HG03097 (cell line): ENCODE measurements around the gene BEND5.

Experiments used
- ATAC-seq: cut with Tn5 transposase; IDR thresholded peaks from one replicate; pipeline ENCODE4 v1.9.1; 2021; ENCODE audit not compliant: unreplicated experiment, low FRiP score

Gene BEND5, protein sequence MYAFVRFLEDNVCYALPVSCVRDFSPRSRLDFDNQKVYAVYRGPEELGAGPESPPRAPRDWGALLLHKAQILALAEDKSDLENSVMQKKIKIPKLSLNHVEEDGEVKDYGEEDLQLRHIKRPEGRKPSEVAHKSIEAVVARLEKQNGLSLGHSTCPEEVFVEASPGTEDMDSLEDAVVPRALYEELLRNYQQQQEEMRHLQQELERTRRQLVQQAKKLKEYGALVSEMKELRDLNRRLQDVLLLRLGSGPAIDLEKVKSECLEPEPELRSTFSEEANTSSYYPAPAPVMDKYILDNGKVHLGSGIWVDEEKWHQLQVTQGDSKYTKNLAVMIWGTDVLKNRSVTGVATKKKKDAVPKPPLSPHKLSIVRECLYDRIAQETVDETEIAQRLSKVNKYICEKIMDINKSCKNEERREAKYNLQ

DNA sequence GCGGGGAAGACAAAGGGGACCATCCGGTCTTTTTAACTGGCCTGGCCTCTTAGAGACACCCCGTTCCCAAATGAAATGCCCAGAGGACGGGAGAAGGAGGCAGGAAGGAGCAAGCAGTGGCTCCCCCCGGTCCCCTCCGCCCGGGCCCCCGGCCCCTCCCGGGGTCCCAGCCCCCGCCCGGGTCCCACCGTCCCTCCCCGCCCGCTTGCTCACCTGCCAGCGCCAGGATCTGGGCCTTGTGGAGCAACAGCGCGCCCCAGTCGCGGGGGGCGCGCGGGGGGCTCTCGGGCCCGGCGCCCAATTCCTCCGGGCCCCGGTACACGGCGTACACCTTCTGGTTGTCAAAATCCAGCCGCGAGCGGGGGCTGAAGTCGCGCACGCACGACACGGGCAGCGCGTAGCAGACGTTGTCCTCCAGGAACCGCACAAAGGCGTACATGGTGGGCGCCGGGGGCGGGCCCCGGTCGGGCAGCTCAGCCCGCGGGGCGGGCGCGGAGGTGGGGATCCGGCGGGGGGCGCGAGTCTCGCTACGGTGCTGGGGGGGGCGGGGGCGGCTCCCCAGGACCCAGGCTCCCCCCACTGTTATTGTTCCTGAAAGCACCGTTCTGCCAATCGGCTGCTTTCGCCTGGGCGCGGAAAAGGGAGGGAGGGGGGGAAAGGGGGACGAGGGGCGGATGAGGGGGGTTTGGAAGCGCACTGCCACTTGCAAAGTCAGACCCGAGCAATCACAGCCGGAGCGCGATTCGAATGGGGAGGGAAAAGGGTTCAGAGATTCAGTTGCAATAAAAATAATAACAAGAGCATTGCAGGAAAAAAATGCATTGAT lies at the start of gene BEND5:
Gene BEND5, minus strand, starts transcription at position 499 of the 826 bp plus-strand sequence. Its CDS starts 60 bp downstream, at position 439.
- no peak for ATAC-seq

DNA sequence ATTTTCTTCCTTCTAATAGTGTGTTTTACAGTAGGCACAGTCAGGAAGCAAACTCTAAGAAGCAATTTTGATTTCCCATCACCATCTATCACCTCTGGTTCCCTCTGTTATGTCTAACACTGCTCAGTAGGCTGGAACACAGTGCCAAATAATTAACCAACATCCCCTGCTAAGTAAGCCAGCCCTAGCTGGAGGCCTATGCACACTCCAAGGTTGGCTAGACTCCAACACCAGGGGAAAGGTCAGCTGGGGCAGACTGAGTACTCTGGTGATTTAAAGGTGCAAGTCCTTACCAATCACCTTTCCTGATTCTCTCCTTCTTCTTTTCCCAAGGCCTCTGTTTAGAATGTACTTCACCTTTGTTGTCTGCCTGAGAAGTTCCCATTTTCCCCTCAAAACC lies 46.5 kb upstream of the BEND5 start:
- no peak for ATAC-seq

DNA sequence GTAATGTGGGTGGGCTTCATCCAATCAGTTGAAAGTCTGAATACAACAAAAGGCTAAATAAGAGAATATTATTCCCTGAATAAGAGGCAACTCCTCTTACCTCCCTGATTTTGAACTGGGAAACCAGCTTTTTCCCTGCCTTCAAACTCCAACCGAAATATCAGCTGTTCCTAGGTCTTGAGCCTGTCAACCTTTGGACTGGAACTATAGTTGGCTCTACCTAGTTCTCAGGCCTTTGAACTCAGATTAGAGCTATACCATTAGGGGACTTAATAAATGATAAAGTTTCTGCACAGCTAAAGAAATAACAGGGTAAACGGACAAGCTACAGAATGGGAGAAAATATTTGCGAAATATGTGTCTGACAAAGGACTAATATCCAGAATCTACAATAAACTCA lies 43.8 kb upstream of the BEND5 start:
- ATAC-seq, result no peak

DNA sequence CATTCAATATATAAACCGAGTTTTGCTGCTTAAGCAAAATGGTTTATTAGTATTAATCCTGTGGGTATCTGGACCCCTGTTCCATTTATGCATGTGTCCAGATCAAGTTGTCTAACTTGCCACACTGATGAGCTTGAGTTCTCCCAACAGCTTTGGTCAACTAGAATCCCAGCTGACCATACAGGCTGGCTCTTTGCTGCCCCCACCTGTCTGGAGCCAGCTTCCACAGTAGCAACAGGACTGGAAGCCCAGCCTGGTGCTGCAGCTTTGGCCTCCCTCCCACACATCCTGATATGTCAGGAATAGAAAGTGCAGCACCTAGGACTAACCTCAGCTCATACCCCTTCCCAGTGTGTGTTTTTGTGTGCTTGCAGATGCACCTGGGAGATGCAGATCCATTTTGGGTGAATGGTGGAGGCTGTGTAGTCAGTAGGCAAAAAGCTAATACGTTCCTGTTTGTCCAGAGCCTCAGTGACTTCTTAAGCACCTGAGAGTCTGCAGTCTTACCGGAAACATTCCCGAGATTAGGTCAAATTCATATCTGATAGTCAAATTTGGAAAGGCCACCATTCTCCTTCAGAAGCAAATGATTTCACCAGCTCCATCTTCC lies 40.9 kb upstream of the BEND5 start:
- ATAC-seq, result no peak

DNA sequence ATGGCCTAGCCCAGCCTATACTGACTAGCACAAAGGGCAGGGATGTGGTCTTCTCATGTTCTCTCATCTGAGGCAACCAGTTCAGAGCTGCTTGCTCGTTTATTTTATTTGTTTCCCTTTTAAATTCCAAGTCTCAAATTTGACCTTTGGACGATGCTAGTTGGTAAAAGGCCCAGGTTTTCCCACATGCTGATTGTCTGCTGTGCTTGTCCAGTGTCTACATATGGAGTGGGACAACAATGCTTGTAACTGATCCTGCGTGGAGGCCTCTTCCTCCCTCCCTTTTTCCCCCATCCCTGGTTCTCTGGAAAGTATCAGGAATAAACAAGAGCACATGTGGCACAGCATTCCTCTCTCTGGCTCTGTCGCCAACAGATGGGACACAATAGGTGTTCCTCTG lies 34.0 kb upstream of the BEND5 start:
- ATAC-seq, result no peak

DNA sequence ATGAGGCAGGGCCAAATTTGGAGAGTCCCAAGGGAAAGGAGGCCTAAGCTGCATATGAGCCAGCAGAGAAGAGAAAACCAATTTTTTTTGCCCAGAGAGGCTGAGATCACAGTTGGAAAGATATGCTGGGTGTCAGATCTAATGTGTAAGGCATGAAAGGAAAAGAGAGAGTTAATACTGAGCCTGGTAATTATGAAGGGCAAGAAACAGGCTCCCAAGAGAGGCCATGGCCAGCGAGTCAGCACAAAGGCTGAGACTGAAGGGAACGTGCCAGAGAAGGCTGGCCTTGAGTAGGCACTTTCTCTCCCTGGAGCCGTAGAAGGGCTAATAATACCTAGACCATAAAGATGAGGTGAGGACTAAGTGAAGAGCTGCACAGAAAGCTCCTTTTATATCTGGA lies 31.8 kb upstream of the BEND5 start:
- no peak for ATAC-seq

DNA sequence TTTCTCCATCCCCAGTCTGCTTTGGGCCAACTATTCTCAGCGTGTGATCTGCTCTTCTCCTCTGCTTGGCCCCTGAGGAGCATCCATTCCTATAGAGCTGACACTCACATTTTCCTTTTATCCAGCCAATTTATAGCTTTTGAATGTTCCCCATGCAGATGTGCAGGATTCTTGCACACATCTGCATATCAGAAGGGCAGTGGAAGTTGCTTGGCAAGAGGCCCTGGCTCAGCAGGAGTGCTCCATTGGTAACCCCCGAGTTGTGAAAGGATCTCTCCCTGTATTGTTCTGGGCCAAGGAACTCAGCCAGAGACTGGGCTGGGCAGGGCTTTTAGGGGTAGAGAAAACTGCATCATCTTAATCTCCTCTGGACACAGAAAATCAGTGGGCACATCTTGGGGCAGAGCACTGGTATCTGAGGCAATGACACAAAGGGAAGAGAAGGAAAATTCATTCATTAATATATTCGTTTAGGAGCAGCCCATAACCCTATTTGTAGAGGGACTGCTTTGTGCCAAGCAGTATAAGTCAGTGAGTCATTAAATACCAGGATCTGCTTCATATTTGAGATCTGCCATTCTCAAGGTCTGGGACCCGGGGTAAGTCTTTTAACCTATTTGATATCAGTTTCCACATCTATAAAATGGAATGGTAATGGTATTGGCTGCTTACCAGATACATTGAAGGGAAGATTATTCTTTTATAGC lies 31.0 kb upstream of the BEND5 start:
- no peak for ATAC-seq

DNA sequence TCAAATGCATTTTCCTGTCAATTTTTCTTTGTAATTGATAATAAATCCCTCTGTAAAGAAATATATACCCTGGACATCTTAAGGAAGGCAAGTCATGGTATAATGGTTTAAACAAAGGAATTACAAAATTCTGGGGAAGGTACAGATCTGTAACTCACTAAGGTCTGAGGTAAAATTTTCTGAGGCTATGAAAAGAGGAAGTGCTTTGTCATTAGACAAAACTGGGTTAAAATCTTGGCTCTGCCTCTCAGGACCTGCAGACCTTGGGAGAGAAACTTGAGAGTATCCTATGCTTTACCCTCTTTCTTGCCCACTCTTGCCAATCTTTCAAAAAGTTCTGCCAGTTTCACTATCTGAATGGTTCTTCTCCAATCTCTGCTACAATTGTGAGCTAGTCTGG lies 26.8 kb upstream of the BEND5 start:
- no peak for ATAC-seq

DNA sequence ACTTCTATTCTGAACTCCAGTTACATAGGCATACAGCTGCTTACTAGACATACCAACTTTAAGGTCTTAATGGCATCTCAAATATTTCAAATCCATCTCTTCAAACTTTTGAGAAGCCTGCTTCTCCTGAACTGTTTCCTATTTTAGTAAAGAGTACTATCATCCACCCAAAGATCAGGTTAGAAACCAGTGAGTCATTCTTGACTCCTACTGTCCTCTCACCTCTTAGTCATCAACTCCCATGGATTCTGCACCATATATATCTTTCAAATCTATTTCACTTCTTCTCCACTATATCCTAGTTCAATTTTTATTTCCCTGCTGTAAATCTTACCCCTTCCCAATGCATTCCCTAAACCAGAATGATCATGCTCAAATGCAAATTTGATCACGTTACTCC lies 18.1 kb upstream of the BEND5 start:
- no peak for ATAC-seq

DNA sequence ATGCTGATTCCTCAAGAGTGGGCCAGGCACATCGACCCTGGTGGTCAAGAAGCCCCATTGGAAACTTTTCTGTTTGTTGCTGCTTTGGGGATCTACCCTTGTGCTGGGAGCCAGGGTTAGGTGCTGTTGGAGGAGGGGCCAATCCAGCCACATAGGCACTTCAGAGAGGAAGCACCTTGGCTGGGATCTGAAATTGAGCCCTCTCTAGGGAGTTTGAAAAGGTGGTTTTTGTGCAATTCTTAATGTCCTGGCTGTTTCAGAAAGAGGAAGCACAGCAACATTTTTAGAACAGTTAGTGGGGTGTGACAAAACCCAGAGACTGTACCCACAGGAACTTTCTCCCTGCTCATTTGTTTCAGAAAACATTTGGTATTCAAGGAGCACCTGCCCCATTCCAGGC lies 17.2 kb upstream of the BEND5 start:
- ATAC-seq, result peak; percentile 86

DNA sequence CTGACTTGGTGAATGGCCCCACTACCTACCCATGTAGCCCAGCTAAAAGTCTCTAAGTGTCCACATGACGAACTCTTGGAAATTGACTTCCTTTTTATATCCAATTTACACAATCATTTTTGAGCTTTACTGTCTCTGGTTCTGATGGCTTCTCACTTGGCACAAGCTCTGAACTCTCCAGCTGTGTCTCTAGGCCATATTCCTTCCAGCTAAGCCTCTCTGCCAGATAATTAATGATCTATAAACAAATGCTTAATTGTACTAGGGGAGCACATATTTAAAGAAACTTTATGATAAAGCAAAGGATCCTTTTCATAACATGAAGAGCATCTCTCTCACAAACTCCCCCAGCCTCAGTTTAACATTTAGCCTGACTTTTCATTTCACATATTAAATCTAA lies 16.3 kb upstream of the BEND5 start:
- ATAC-seq, result no peak

DNA sequence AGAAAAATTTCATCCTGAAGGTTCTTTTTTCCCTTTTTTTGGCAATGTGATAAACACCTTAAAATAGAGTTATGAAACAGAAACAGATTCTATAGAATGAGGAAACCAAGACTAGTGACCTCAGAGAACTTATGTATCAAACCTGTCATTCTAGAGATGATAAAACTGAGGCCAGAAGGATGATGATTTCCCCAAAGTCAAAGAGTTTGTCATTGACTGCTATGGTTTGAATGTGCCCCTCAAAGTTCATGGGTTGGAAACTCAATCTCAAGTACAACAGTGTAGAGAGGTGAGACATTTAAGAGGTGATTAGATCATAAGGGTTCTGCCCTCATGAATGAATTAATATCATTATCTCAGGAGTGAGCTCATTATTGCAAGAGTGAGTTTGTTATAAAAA lies 13.7 kb upstream of the BEND5 start:
- ATAC-seq, result peak; percentile 44

DNA sequence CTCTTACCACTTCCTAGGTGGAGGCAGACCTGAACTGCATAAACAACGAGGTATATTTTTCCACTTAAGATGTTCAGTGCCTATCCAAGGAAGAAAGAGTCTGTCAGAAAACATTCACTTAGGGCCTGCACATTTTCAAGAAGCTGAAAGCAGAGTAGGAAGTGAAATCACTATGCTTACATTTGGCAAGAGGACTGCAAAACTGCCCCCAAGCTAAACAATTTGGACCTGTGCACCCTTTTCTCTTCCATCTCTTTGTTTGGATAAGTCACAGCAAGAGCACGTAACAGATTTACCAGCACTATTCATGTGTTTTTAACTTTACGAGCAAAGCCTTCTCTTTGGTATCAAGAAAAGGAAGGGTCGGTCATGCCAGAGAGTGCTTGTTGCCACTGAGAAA lies 13.2 kb upstream of the BEND5 start:
- ATAC-seq, result no peak

DNA sequence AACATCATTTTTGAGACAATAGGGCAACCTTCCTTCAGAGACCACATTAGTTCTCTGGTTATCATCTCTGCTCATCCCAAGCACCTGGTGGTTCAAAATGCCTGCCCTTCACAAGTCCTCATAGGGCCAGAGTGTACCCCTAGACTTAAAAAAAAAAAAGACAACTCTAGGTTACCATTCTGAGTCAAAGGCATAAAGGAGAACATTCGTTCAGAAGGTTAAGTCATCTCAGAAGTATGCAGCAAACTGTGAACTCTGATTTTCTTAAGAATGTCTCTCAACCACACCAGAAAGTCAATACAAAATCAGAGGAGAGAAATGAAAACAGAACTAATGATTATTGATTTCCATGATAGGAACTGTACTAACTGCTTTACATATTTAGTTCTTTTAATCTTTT lies 9.2 kb upstream of the BEND5 start:
- no peak for ATAC-seq

DNA sequence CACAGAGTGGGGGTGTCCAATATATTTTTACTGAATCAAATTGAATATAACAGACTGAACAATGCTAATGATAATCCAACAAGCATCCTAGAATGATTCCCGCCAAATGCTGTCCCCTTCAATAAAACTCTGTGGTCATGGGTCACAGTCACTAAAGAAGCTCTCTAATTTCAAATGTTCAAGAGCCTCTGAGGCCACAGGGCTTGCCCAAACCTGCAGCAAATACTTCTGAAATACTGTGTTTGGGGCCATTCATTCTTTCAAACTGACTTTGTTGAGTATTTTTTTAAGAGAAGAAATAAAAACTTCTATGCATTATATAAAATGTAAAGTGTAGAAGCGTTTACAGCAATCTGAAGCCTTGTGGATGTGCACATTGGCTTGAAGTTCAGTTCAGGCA lies 7.6 kb upstream of the BEND5 start:
- ATAC-seq, result no peak

DNA sequence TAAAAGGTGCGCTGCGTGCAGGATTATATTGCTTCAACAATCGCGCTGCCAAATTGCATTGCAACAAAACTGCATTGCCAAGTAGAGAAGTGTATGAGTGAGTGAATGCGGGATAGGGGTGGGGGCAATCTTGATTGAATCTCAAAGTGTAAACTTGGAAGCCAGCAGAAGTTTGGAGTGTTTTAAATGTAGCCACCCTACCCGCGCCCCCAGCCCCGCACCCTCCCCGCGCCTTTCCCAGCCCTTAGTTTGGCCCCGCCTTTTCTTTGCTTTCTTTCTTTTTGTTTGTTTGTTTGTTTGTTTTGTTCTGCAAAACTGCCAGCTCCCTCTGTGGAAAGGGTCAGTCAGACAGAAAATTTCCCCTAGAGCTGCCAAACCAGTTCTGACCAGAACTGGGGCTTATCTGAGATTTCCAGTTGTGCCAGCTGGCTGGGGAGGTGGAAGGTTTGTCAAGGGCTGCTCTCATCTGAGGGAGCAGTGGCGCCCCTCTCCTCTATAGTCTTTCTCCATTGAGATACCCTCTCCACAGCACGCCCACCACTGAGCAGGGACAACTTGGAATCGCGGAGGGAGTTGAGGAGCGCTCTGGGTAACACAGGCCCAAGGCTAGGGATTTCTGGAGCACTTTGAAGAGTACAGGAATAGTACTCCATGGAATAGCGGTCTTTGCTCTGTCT lies 666 bp upstream of the BEND5 start:
- ATAC-seq, result no peak

DNA sequence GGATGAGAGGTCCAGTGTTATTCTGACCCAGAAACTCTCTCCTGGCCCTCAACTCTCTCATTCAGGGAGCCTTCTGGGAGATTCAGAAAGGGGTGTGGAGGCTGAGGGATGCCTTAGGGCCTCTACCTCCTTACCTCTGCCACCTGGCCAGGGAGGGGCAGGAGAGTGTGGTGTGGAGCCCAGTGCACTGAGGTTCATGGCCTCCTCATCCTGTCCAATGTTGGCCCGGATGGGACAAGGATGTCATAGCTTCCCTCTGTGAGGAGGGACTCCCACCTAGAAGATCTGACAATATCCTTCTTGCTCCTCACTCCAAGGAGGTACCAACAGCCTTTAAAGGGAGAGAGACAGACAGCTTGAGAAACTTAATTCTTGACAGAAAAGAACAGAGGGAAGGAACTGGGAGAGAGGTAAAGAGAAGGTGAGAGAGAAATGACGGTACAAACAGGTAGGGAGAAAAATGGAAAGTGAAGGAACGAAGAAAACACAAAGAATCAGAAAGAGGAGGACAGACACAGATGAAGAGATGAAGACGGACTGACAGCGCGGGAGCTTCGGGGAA lies 779 bp downstream of the BEND5 start:
- no peak for ATAC-seq

DNA sequence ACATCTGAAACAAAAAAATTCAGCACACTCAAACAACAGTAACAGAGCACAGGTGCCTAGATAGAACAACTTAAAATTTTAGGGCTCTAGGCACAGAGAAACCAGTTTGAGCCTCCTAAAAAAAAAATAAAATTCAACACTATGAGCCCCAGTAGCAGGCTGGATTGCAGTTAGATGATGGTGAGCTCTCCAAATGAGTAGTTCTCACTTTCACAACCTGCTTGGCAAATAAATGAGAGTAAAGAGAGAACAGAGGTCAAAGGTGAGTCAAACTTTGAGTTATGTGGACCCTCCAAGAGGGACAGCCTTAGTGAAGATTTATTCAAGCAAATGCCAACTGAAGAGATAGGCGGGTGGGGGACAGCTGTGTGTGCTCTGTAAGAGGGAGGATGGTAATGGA lies 3.6 kb downstream of the BEND5 start:
- ATAC-seq, result no peak

DNA sequence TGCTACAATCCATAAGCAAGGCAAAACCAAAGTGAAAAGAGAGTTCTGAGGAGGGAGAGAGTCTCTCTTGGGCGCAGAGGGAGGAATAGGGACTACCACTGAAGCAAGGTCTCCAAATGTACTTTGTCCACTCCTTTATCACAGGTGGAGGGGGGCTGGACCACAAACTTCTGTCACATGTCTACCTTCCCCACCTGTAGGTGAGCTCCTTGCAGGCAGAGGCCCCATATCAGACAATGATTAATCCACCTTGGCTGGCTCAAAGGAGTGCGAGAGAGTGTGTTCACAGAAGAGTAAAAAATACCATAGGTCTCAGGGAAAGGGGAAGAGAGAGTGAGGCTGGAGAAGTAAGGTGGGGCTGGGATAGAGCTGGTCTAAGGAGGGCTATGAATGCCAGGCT lies 4.5 kb downstream of the BEND5 start:
- no peak for ATAC-seq

DNA sequence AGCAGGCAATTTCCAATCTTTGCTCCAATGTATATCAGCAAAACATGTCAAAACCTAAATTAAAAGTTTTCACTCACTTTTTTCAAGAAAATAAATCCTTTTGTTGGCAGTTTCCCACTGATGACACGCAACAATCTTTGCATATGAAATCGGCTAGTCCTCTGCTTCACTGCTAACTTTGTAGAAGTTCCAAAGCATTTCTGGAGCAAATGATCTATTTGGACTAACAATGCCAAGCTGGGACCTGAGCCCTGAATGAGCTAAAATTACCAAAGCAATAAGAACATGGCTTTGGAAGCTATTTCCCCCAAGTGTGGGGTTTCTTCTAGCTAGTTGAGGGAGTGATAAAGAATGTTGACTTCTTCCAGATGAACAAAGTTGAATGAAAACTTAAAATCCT lies 5.1 kb downstream of the BEND5 start:
- ATAC-seq, result no peak
